ENCODE measurements around the gene ATG7. TPM values are rescaled to one million over a fixed set of nuclear protein-coding genes. Genes with fewer than 3 reads are reported as not detected.

ATG7 gene
- total RNA-seq, 1 donor from 2014 or later, result 45.2 TPM

DNA sequence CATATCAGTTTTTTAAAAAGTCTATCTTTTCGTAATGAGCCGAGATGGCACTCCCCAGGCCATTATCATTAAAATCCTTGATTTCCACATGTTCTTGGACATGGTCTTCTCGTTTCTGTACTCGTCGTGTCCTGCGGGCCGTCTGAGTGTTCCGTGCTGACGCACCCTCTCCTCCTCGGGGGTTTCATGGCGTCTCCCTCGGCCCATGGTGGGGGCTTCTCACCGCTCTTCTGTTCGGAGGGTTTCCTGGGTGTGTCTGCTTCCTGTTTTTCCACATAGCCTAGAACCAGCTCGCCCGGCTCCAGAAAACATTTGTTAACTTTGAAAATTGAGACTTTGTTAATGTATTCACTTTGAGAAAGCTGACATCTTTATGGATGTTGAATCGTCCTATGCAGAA, 278.8 kb downstream of the ATG7 start:
- intact Hi-C loops (cut with micrococcal nuclease), result no loop called here
- peaks cover 7% of the 10 kb centered on the region for H3K9me3 Mint-ChIP-seq
- DNase-seq (ENCODE audit: low spot score), result no peak
- no peaks in the 10 kb centered on the region for H3K4me1 Mint-ChIP-seq (ENCODE audit: low read depth)
- no peaks in the 10 kb centered on the region for H3K27me3 Mint-ChIP-seq (ENCODE audit: low read depth)
- H3K27ac Mint-ChIP-seq, result no peak overlapping the region
- peaks cover 34% of the 10 kb centered on the region for H3K36me3 Mint-ChIP-seq (ENCODE audit: low read depth)
- no peak overlapping the region for H3K4me3 Mint-ChIP-seq (ENCODE audit: low read depth)

DNA sequence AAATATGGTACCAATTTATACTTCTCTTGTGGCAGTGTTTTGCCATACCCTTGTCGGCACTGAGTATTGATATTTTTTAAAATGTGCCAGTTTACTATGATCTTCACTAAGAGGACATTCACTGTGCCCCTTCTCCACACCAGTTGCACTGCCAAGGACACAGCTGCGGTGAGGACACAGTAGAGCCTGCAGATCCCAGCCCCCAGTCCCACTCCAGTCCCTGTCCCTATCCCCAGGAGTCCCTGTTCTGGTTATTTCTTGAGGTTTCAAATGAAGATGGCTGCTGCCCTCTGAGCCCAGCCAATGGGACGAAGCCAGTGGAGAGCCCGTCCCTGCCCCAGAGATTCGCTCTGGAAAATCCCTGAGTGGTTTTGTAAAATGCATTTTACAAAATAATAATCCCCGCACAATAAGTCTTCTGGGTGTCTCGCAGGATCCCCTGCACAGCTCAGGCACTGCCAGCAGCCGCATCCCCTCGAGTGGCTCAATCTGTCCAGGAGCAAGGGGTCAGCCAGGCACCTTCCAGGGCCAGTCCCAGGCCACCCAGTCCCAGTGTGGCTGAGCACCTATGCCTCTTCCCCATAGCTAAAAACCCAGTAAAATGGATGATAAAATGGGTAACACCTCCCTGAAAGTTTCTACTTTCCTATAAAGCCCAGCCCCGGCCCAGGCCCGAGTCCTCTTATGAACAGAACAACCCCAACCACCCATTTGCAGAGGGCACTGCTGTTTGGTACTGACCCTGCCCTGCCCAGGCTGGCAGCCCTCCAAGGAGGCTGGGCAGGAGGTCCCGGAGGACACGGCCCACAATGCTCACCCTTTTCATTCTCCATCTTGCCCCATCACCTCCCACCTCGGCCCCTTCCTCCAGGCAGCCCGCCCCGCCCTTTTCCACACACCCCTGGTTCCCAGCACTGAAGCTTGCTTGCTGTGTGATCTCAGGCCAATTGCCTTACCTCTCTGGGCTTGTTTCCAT, 280.4 kb downstream of the ATG7 start:
- Mint-ChIP-seq H3K36me3 (ENCODE audit: low read depth) (peaks cover 35% of the 10 kb centered on the region), H3K27ac (no peak overlapping the region)

GRCh38 chr3:11553436-11554235, 281.4 kb downstream of the ATG7 start:
- Mint-ChIP-seq H3K4me1 (ENCODE audit: low read depth) (peaks cover 2% of the 10 kb centered on the region), H3K4me3 (ENCODE audit: low read depth) (no peak overlapping the region), H3K27me3 (ENCODE audit: low read depth) (no peaks in the 10 kb centered on the region), H3K36me3 (ENCODE audit: low read depth) (peaks cover 37% of the 10 kb centered on the region), H3K27ac (no peak overlapping the region), H3K9me3 (no peaks in the 10 kb centered on the region)
- no peak for DNase-seq (ENCODE audit: low spot score)
- intact Hi-C loops (cut with micrococcal nuclease), result no loop called here

More for the DNA sequence above, 280.4 kb downstream of the ATG7 start:
- DNase-seq (ENCODE audit: low spot score), result no peak
- Mint-ChIP-seq H3K4me1 (ENCODE audit: low read depth) (no peaks in the 10 kb centered on the region), H3K9me3 (peaks cover 3% of the 10 kb centered on the region), H3K4me3 (ENCODE audit: low read depth) (no peak overlapping the region), H3K27me3 (ENCODE audit: low read depth) (no peaks in the 10 kb centered on the region)
- intact Hi-C loops (cut with micrococcal nuclease), result no loop called here

GRCh38 chr3:11554236-11554610, 282.0 kb downstream of the ATG7 start:
- H3K27me3 Mint-ChIP-seq (ENCODE audit: low read depth), result no peaks in the 10 kb centered on the region
- intact Hi-C loops (cut with micrococcal nuclease), result no loop called here
- H3K4me3 Mint-ChIP-seq (ENCODE audit: low read depth), result no peak overlapping the region
- H3K27ac Mint-ChIP-seq, result no peak overlapping the region
- no peaks in the 10 kb centered on the region for H3K9me3 Mint-ChIP-seq
- peaks cover 2% of the 10 kb centered on the region for H3K4me1 Mint-ChIP-seq (ENCODE audit: low read depth)
- no peak for DNase-seq (ENCODE audit: low spot score)
- peaks cover 37% of the 10 kb centered on the region for H3K36me3 Mint-ChIP-seq (ENCODE audit: low read depth)

DNA sequence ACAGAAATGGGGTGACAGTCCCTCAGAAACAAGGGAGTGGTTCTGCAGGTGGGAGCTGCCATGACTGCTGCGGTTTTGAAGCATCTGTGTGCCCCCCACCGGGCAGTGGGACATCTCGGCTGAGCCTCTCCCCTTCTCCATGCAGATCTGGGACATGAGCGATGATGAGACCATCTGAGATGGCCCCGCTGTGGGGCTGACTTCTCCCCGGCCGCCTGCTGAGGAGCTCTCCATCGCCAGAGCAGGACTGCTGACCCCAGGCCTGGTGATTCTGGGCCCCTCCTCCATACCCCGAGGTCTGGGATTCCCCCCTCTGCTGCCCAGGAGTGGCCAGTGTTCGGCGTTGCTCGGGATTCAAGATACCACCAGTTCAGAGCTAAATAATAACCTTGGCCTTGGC, 282.5 kb downstream of the ATG7 start:
- no peak for DNase-seq (ENCODE audit: low spot score)
- Mint-ChIP-seq H3K4me3 (ENCODE audit: low read depth) (no peak overlapping the region), H3K27ac (no peak overlapping the region), H3K4me1 (ENCODE audit: low read depth) (peaks cover 2% of the 10 kb centered on the region), H3K27me3 (ENCODE audit: low read depth) (no peaks in the 10 kb centered on the region), H3K9me3 (no peaks in the 10 kb centered on the region), H3K36me3 (ENCODE audit: low read depth) (peaks cover 39% of the 10 kb centered on the region)
- intact Hi-C loops (cut with micrococcal nuclease), result no loop called here

DNA sequence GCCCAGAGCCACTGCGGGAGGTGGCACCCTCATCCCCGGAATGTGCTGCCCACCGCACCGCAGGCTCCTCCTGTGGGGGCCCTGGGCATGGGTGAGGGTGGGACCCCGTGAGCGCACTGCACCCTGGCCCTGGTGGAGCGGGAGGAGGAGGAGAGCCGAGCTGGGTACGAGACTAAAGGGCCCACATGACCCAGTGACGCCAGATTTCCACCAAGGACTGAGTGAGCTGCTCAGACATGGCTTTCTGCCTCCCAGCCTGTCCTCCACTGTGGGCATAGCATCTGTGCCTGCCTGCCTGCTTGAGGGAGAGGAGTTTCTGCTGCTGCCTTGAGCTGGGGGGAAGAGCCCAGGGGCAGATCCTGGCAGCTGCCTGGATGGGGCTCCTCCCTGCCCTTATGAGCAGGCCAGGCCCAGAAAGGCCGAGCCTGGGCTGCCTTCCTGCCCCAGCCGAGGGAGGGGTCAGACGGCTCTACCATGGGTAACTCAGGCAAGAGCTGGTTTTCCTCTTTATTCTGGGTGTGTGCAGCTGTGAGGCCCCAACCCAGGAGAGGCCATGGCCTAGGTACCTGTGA, 283.1 kb downstream of the ATG7 start:
- Mint-ChIP-seq H3K36me3 (ENCODE audit: low read depth) (peaks cover 44% of the 10 kb centered on the region), H3K27me3 (ENCODE audit: low read depth) (no peaks in the 10 kb centered on the region), H3K27ac (peak overlapping the region; percentile 12), H3K9me3 (no peaks in the 10 kb centered on the region), H3K4me1 (ENCODE audit: low read depth) (peaks cover 2% of the 10 kb centered on the region), H3K4me3 (ENCODE audit: low read depth) (no peak overlapping the region)
- intact Hi-C loops (cut with micrococcal nuclease), result no loop called here
- DNase-seq (ENCODE audit: low spot score), result no peak

GRCh38 chr3:11555881-11556633, 283.9 kb downstream of the ATG7 start:
- intact Hi-C loops (cut with micrococcal nuclease), result no loop called here
- no peak for DNase-seq (ENCODE audit: low spot score)
- Mint-ChIP-seq H3K27me3 (ENCODE audit: low read depth) (no peaks in the 10 kb centered on the region), H3K4me1 (ENCODE audit: low read depth) (peaks cover 2% of the 10 kb centered on the region), H3K4me3 (ENCODE audit: low read depth) (no peak overlapping the region), H3K27ac (peak overlapping the region; percentile 55), H3K9me3 (no peaks in the 10 kb centered on the region), H3K36me3 (ENCODE audit: low read depth) (peaks cover 43% of the 10 kb centered on the region)

DNA sequence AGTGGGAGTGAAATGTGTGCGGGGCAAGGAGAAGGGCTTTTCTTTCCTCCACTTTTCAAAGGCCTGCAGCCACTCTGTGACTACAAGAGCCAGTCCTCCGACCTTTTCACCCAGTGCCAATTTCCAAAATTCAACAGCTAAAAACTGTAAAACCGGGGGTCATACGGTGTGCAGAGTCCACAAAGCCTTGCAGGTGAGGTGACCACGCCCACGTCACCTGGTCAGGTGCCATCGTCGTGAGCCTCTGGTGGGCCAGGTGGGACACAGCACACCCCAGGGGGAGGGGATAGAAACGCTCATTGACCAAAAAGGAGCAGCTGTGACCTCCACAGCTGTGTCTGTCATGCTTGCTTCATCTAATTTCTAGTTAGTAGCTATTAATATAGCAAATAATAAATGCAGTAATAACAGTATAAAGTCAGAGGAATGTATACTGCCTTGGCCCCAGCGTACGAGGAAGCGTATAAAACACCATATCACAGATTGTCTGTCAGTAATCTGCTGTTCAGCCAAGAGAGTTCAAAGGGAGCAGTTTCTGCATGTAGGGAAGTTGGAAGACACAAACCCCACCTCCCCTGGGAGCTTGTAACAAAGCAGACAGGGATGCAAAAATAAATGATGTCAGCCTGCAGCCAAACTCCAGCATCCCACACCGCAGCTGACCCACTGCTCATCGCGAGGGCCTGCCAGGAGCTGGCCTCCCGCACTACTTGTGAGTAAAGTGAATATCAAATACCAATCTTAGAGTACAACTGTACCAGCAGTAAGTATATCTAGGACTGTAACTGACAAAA, 284.9 kb downstream of the ATG7 start:
- Mint-ChIP-seq H3K9me3 (no peaks in the 10 kb centered on the region), H3K27me3 (ENCODE audit: low read depth) (no peaks in the 10 kb centered on the region), H3K4me3 (ENCODE audit: low read depth) (no peak overlapping the region), H3K36me3 (ENCODE audit: low read depth) (peaks cover 42% of the 10 kb centered on the region), H3K27ac (no peak overlapping the region), H3K4me1 (ENCODE audit: low read depth) (peaks cover 2% of the 10 kb centered on the region)
- intact Hi-C loops (cut with micrococcal nuclease), result no loop called here
- no peak for DNase-seq (ENCODE audit: low spot score)

DNA sequence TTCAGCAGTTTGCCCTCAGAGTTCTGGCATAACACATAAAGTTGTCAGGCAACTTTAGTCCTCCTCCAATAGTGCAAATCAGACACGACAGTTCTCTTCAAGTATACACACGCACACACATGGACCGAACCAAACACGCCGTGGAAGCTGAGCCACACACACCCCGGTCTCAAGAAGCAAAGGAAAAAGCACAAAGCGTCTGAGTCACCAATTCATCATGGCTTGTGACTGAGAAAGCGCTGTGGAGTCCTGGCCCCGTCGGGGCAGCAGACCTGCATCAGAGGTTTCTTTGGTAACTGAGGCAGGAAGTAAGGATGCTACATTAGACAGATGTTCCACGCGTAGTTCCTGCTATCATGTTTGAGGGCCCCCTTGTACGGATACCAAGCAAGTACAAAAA, 285.8 kb downstream of the ATG7 start:
- H3K27ac Mint-ChIP-seq, result peak overlapping the region; percentile 71
- intact Hi-C loops (cut with micrococcal nuclease), result no loop called here
- H3K27me3 Mint-ChIP-seq (ENCODE audit: low read depth), result no peaks in the 10 kb centered on the region
- peaks cover 40% of the 10 kb centered on the region for H3K36me3 Mint-ChIP-seq (ENCODE audit: low read depth)
- no peaks in the 10 kb centered on the region for H3K9me3 Mint-ChIP-seq
- H3K4me3 Mint-ChIP-seq (ENCODE audit: low read depth), result no peak overlapping the region
- DNase-seq (ENCODE audit: low spot score), result no peak
- peaks cover 2% of the 10 kb centered on the region for H3K4me1 Mint-ChIP-seq (ENCODE audit: low read depth)

- H3K9me3 Mint-ChIP-seq, result no peaks in the 10 kb centered on the region
- H3K27me3 Mint-ChIP-seq (ENCODE audit: low read depth), result no peaks in the 10 kb centered on the region
- peaks cover 43% of the 10 kb centered on the region for H3K36me3 Mint-ChIP-seq (ENCODE audit: low read depth)
- DNase-seq (ENCODE audit: low spot score), result no peak
- intact Hi-C loops (cut with micrococcal nuclease), result no loop called here
- no peak overlapping the region for H3K4me3 Mint-ChIP-seq (ENCODE audit: low read depth)
- peak overlapping the region; percentile 71 for H3K27ac Mint-ChIP-seq
- peaks cover 2% of the 10 kb centered on the region for H3K4me1 Mint-ChIP-seq (ENCODE audit: low read depth)
These were observed 286.3 kb downstream of the ATG7 start for GRCh38 chr3:11558411-11558903.

- intact Hi-C loops (cut with micrococcal nuclease), result no loop called here
- DNase-seq (ENCODE audit: low spot score), result no peak
- no peaks in the 10 kb centered on the region for H3K9me3 Mint-ChIP-seq
- H3K4me3 Mint-ChIP-seq (ENCODE audit: low read depth), result no peak overlapping the region
- no peak overlapping the region for H3K27ac Mint-ChIP-seq
- no peaks in the 10 kb centered on the region for H3K27me3 Mint-ChIP-seq (ENCODE audit: low read depth)
- H3K36me3 Mint-ChIP-seq (ENCODE audit: low read depth), result peaks cover 47% of the 10 kb centered on the region
- peaks cover 2% of the 10 kb centered on the region for H3K4me1 Mint-ChIP-seq (ENCODE audit: low read depth)
These were observed 287.0 kb downstream of the ATG7 start for GRCh38 chr3:11558918-11559815.

All from activated T-helper 2 cell treated with anti-CD3 and anti-CD28 coated beads, Interferon-gamma antibody, Interleukin-2, Interleukin-4, amounts not matched to agents 10 μg/mL and 5 μg/mL and 100 μg/mL, durations not matched to agents 14 hours and 24 hours and 36 hours (primary cell).